GM12878 (cell line): ENCODE measurements around the gene BTG4.

Experiments used
- CTCF ChIP-seq, 3 experiments: IDR thresholded peaks in 2 of 3; conservative IDR thresholded peaks in 1 of 3; 2 replicates each; pipeline ENCODE4 v1.5.1; 2011; ENCODE audit warnings: low read depth in 3 of 3, low read length in 3 of 3, mild to moderate bottlenecking in 3 of 3, control low read depth in 2 of 3, moderate library complexity in 2 of 3, inconsistent platforms in 1 of 3, mixed read lengths in 1 of 3; ENCODE audit not compliant: control insufficient read depth in 2 of 3, insufficient read depth in 1 of 3; ENCODE audit errors: extremely low read depth in 1 of 3
- DPF2 ChIP-seq: fragments of 450-650 bp; IDR thresholded peaks from 2 replicates; pipeline ENCODE4 v1.6.1; 2017; ENCODE audit warnings: mild to moderate bottlenecking
- MYC ChIP-seq: IDR thresholded peaks from 2 replicates; pipeline ENCODE4 v1.6.1; 2011; ENCODE audit warnings: mild to moderate bottlenecking, low read length, moderate library complexity, inconsistent platforms; ENCODE audit not compliant: insufficient read depth, insufficient replicate concordance, insufficient read length, severe bottlenecking
- POU2F2 ChIP-seq: IDR thresholded peaks from 3 replicates; pipeline ENCODE4 v1.6.1; 2011; ENCODE audit warnings: low read depth, mild to moderate bottlenecking, low read length, borderline replicate concordance
- RELA ChIP-seq: fragments of 450-650 bp; IDR thresholded peaks from 2 replicates; pipeline ENCODE4 v1.8.0; 2014; ENCODE audit warnings: borderline replicate concordance; ENCODE audit not compliant: partially characterized antibody
- SIX5 ChIP-seq: IDR thresholded peaks from 2 replicates; pipeline ENCODE4 v1.6.1; 2011; ENCODE audit warnings: mild to moderate bottlenecking, low read depth, low read length, moderate library complexity; ENCODE audit not compliant: severe bottlenecking
- ZNF274 ChIP-seq: IDR thresholded peaks from one replicate; pipeline ENCODE4 v1.8.0; 2011; ENCODE audit not compliant: insufficient read length, insufficient read depth
- TF ChIP-seq, protein P1 (sequence below): fragments of 450-650 bp; IDR thresholded peaks from 2 replicates; pipeline ENCODE4 v1.6.1; 2017; ENCODE audit warnings: mild to moderate bottlenecking, moderate library complexity

GRCh38 chr11:111472228-111472627 is 40.0 kb downstream of the BTG4 start:
- TF ChIP-seq, protein P1, sequence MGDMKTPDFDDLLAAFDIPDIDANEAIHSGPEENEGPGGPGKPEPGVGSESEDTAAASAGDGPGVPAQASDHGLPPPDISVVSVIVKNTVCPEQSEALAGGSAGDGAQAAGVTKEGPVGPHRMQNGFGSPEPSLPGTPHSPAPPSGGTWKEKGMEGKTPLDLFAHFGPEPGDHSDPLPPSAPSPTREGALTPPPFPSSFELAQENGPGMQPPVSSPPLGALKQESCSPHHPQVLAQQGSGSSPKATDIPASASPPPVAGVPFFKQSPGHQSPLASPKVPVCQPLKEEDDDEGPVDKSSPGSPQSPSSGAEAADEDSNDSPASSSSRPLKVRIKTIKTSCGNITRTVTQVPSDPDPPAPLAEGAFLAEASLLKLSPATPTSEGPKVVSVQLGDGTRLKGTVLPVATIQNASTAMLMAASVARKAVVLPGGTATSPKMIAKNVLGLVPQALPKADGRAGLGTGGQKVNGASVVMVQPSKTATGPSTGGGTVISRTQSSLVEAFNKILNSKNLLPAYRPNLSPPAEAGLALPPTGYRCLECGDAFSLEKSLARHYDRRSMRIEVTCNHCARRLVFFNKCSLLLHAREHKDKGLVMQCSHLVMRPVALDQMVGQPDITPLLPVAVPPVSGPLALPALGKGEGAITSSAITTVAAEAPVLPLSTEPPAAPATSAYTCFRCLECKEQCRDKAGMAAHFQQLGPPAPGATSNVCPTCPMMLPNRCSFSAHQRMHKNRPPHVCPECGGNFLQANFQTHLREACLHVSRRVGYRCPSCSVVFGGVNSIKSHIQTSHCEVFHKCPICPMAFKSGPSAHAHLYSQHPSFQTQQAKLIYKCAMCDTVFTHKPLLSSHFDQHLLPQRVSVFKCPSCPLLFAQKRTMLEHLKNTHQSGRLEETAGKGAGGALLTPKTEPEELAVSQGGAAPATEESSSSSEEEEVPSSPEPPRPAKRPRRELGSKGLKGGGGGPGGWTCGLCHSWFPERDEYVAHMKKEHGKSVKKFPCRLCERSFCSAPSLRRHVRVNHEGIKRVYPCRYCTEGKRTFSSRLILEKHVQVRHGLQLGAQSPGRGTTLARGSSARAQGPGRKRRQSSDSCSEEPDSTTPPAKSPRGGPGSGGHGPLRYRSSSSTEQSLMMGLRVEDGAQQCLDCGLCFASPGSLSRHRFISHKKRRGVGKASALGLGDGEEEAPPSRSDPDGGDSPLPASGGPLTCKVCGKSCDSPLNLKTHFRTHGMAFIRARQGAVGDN, result no peak
- TF ChIP-seq MYC (no peak), DPF2 (no peak), RELA (no peak), POU2F2 (no peak), SIX5 (no peak), ZNF274 (no peak), CTCF (IDR thresholded peaks at IDR 0.05 in 2 of 3, conservative IDR thresholded peaks at IDR 0.05 in 1 of 3; ENCODE audit: control insufficient read depth in 2 of 3, extremely low read depth in 1 of 3, insufficient read depth in 1 of 3, low read depth in 3 of 3, low read length in 3 of 3) (no peak)
